NCI-H2081 (cell line): ENCODE measurements around the gene BET1L.
"Not testable (repeated sequence)": the region's sequence is repeated elsewhere in the genome, so short reads cannot be mapped to it uniquely, and the experiment has no call there.

Experiments used
- DNase-seq, 2 experiments: peaks; one replicate each; lab custom pipeline; 2025; lab: John Stamatoyannopoulos, UW

Gene BET1L

GRCh38 chr11:227824-228379 lies 20.7 kb upstream of the BET1L start:
- DNase-seq, result no peak

- no peak for DNase-seq
Observed at GRCh38 chr11:225734-226453, 18.7 kb upstream of the BET1L start.

DNA sequence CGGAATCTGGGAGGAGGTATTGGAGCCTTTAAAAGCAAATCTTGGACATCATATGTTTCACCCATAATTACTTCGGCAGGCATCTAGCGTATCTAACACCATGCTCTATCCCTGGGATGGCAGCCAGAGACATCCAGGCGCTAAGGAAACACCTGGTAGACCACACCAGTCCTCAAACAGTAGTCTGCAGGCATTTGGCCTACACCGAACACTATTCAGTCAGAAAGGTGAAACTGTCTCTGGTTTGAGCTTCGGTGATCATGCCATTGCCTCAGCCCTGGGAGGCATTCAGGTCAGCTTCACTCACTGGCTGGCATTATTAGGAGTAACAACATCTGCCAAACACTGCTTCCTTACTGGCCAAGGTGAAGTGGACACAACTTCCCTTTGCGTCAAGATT lies 17.2 kb upstream of the BET1L start:
- DNase-seq, result no peak

DNA sequence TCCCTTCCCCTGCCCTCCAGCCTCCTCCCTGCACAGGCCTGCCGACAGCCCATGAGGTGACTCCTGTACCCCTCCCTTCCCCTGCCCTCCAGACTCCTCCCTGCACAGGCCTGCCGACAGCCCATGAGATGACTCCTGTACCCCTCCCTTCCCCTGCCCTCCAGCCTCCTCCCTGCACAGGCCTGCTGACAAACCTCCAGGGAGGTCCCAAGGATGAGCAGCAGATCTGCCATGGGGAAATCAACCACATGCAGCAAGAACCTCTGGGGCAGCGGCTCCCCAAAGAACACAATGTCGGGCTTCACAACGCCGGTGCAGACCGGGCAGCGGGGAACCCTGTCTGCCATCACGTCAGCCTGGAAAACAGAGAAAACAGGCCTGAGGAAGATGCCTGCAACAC lies 16.7 kb upstream of the BET1L start:
- no peak for DNase-seq

- no peak for DNase-seq
Observed at GRCh38 chr11:223026-223789, 16.0 kb upstream of the BET1L start.

DNA sequence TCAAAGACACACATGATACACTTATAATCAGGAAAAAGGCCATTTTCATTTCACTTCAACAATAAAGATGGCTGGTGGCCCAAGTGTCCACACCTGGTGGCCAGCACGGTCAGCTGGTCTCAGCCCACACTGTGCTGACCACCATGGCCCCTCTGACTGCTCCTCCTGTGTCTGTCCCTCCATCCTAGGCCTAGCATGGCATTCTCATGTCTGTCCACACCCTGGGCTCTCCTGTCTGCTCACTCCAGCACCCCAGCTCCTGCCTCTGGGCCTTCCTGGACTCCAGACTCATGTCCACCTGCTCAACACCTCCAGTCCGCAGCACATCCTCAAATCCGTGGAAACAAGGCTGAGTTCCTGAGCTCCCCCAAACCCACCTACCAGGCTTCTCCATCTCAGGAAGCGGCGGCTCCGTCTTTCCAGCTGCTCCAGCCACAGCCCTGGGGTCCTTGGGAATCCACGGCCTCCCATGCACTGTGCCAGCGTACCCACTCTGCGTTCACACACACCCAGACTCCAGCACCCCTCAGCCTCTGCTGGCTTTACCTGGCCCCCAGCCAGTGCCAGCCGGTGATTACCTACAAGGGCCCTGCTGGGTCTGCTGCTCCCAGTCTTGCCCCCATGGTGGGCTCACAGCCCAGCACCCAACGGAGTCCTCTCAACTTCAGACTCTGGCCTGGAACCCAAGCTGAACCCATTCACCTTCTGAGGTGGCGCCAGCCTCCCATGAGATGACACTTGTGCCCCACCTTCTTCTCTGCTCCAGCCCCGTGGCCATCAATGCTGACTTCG lies 15.0 kb upstream of the BET1L start:
- no peak for DNase-seq

- DNase-seq, result no peak
Observed at GRCh38 chr11:221539-221938, 14.3 kb upstream of the BET1L start.

GRCh38 chr11:220641-221215 lies 13.5 kb upstream of the BET1L start:
- DNase-seq, result not testable (repeated sequence)

DNA sequence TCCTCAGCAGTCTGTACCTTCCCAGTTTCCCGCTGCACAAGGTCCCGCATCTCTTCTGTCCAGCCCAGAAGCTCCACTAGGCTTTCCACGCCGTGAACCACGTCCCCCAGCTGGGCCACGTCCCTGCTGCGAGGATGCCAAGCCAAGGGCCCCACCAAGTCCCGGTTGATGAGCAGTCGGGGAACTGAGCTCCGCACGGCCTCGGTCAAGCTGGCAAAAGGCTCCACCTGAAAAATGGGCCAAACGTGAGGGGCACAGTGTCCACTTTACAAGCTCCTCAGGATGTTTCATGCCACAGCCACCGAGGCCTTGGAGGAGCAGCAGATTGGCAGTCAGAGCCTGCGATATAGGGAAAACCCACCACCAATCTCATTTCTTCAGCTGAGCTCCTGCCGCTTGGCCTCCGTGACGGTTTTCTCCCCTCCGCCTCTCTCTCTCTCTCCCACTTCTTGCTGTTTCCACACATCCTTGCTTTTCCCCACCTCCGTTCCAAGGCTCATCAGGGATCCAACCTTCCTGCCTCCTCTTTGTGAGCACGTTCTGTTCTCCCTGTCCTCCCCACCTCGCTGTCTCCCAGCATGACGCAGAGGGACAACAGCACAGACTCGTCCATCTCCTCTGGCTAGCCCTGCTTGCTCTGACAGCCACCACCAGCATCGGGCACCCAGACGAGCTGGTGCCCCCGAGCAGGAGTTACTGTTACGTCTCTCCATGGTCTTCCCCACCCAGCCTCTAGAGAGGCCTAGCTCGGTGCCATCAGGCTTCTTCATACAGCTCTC lies 11.8 kb upstream of the BET1L start:
- no peak for DNase-seq

GRCh38 chr11:217704-218103 lies 10.5 kb upstream of the BET1L start:
- DNase-seq, result no peak

GRCh38 chr11:216081-216974 lies 9.1 kb upstream of the BET1L start:
- no peak for DNase-seq

DNA sequence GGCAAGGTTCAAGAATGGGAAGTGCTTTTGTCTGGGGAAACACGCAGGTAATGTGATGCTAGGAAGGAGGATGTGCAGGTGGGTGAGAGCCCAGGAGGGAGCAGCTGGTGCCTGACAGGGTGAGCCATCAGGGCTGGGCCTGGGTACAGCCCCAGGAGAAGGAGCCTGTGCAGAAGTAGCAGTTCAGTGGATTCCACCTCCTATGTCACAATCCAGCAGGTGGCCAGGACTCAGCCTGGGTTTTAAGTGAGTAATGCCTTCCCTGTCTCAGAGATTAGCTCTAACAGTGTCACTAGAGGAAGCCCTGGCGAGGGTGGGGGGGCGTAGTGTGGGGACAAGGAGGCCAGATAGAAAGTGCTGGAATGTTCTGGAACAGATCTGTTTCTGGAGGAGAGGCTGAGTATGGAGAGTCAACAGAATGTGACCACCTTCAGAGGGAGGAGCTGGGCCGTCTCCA lies 8.4 kb upstream of the BET1L start:
- DNase-seq, result no peak

DNA sequence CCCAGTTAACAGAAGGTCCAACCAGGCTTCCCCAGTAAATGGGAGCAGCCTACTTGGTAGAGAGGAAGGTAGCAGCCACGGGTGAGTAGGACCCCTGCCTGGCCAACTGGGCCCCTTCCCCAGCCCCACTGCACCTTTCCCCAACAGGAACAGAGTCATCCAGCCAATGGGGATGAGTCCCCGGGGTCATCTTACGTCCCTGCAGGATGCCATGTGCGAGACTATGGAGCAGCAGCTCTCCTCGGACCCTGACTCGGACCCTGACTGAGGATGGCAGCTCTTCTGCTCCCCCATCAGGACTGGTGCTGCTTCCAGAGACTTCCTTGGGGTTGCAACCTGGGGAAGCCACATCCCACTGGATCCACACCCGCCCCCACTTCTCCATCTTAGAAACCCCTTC lies 6.9 kb upstream of the BET1L start:
- no peak for DNase-seq

DNA sequence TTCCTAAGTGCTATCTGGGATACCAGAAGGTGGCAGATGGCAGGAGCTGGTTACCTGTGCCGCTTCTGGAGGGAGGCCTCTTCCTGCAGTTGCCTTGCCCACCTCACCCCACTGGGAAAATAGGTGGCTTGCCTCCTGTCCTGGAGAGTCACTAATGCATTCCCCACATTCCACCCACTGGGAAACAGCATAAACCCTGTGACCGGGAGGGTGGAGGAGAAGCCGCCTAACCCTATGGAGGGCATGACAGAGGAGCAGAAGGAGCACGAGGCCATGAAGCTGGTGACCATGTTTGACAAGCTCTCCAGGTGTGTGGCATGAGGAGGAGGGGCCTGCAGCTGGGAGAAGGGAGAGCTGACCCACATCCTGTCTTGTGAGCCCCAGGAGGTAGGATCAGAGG lies 5.9 kb upstream of the BET1L start:
- DNase-seq, result no peak

- no peak for DNase-seq
Observed at GRCh38 chr11:212150-213100, 5.2 kb upstream of the BET1L start.

- no peak for DNase-seq
Observed at GRCh38 chr11:211741-212140, 4.5 kb upstream of the BET1L start.

DNA sequence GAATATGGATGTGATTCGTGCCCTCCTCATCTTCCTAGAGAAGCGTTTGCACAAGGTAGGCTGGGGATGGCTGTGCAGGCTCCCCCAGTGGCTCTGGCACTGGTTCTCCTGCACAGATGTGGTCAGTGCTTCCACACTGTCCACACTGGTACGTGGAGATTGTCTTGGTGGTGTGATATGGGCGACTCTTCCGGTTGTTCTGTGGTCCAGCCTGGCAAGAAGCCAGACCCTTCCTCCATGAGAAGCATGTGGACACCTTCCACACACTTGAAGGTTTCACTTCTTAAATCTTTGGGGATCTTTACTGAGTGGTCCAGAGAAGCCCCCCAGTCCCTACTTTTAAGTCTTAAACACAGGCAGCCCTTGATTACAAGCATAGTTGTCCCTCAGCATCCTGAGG lies 4.1 kb upstream of the BET1L start:
- no peak for DNase-seq

GRCh38 chr11:210803-211180 lies 3.6 kb upstream of the BET1L start:
- DNase-seq, result no peak

DNA sequence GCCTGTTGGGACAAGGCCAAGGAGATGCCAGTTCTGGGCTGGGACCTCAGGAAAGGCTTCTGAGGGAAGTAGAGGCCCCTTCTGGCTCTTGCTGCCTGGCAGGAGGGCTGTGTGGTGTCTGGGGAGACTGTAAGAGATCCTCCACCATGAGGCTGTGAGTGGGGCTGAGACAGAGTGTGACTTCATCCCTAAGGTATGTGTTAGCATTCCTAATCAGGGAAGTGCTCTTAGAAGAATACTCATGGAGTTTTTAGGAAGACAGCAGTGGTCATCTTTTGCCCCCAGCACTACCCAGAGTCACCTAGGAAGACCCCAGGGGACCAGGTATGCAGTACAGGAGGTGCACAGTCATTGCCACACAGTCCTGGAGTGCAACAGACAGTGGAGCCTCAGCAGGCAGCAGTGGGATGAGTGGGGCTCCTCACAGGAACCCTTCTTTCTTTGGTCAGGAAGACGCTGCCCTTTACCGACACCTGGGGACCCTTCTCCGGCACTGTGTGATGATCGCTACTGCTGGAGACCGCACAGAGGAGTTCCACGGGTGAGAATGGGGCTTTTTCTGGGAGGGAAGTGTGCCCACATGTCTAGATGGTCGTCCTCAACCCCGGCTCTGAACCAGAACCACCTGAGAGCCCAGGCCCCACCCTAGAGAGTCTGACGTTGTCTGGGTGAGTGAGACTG lies 3.1 kb upstream of the BET1L start:
- DNase-seq, result no peak
